ENCODE data around the gene STARD9.
"Not testable (repeated sequence)": the region's sequence is repeated elsewhere in the genome, so short reads cannot be mapped to it uniquely, and the experiment has no call there.

The STARD9 gene
- 22.1 to 39.6 (median 30.2) reads per million in 4 donors for total RNA-seq

DNA sequence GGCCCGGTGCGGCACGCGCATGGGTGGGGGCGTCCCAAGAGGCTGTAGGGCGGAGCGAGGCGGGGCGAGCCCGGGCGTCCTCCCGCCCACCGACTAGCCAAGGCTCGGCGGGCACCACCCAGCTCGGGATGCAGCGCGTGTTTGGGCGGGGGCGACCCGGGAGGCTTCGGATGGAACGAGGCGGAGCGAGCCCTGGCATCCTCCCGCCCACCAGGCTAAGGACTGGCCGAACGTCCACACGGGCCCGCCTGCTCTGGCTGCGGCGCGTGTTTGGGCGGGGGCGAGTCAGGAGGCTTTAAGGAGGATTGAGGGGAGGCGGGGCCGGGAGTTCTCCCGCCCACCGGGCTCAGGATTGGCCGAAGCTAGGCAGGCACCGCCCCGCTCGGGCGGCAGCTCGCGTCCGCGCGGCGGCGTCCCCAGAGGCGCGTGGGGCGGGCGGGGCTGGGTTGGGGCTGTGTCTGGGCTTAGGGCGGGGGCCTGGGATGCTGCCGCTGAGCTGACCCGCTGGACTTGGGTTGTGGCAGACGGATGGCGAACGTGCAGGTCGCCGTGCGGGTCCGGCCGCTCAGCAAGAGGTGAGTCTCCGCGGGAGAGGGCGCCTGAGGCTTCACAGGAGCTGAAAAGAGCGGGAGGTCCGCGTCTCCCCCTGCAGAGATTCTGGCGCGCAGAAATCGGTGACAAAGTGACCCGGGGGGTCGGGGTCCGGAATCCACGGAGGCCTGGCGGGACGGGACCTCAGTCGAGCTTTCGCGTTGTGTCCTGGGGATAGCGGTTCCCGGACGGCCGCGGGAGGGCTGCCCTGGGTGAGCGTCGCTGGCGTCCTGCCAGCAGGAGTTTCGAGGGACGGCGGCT is at the start of gene STARD9:
TSS of gene STARD9 (plus strand) at position 419 of the 852 bp plus-strand sequence. CDS start at position 529, 110 bp downstream.
- DNase-seq, result peak; percentile 86 to 96 (median 90)

DNA sequence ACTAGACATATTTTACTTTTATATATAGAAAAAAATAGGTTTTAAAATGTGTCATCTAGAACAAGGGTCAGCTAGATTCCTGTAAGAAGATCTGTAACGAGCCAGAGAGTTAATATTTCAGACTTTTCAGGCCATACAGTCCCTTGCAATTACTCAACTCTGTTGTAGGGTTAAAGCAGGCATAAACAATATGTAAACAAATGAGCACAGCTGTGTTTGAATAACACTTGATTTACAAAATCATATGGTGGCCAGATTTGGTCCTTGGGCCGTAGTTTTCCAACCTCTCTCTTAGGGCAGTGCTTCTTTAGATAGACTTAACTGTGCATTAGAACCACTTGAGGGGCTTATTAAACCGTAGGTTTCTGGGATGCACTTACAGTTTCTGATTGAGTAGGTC is 46.4 kb upstream of the STARD9 start:
- no peak for DNase-seq

GRCh38 chr15:42533246-42533645 is 42.2 kb upstream of the STARD9 start:
- no peak for DNase-seq

- no peak for DNase-seq
These were observed 30.4 kb upstream of the STARD9 start for GRCh38 chr15:42544853-42545629.

- peak in 1 of 5 donors; percentile 3 for DNase-seq
These were observed 27.5 kb upstream of the STARD9 start for GRCh38 chr15:42547918-42548248.

DNA sequence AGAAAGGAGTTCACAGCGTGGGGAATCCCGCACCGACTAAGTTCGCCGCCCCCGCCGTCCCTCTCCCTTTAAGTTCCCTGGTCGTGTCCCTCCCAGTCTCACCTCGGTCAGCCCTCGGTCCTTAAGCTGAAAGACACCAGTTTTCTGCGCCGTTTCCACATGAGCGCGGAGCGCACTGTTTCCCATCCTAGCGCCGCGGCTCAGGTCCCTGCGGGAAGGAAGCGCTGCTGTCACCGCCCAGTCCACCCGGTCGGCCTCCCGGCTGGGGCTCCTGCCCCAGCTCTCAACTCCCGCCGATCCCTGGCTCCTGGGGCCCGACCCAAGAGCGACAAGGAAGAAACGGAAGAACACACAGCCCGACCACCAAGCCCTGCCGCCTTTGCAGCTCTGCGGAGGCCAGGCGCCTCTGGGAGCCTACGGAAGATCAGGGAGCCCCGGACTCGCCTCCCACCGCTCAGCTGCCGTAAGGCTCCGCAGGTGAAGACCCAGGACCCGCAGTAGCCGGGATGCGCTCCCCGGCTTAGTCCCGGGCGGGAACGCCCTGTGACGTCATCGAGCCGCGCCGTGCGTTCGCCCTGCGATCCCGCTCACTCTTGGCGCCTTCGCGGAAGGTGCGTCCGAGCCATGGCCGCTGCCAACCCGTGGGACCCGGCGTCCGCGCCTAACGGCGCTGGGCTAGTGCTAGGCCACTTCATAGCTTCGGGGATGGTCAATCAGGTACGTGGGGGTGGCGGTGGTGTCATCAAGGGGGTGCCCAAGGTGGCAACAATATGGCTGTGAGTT is 27.0 kb upstream of the STARD9 start, which contains the start of the genes HAUS2 and LRRC57:
TSS of gene HAUS2 (plus strand) at position 590 of the 783 bp plus-strand sequence. CDS start at position 625, 35 bp downstream.
TSS of gene LRRC57 (minus strand) at position 545 of the 783 bp plus-strand sequence. CDS start at position 186, 359 bp downstream.
- peak; percentile 70 to 87 (median 82) for DNase-seq

DNA sequence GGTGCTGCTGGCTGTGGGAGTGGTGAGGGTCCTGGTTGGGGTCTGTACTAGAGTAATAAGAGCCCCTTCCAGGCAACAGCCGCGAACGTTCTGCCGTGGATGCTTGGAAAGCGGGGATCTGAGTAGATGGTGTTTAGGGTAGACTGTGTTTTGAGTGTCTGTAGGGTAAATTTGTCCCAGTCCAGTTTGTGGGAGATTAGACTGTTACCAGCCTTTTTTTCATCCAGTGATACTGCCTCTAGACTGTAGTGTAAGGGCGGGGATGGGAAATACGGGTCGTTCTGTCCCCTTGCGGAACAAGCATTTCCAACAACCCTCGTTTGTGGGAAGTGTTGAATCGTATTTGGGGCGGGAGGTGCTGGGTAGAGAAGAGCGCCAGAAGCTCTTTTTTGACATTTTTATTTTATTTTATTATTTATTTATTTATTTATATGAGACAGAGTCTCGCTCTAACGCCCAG is 26.3 kb upstream of the STARD9 start:
- DNase-seq, result peak in 1 of 5 donors; percentile 7

DNA sequence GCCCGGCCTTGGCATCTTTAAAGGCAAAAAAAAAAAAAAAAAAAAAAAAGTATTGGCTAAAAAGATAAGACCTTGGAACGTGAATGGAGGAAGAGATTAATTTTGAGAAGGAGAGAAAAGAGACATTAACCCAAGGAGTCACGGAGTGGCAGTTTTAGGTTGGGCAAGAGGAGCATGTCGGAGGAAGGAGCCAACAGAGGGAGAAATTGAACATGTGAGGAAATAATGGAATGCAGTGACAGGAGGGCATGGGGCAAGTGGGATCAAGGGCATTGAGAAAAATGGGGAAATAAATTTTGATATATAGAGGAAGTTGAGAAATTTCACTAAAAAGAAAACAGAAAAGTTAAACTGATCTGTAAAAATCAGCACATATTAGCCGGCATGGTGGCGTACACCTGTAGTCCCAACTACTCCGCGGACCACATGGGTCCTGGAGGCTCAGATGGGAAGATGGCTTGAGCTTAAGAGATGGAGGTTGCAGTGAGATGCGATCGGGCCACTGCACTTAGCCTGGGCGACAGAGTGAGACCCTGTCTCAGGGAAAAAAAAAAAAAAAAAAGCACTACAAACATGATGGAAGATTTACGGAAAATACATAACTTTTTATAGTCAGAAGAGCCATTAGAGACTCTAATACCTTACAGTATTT is 25.5 kb upstream of the STARD9 start:
- no peak for DNase-seq

- DNase-seq, result no peak
These were observed 21.9 kb upstream of the STARD9 start for GRCh38 chr15:42553554-42553953.

GRCh38 chr15:42556550-42557207 is 18.7 kb upstream of the STARD9 start:
- DNase-seq, result not testable (repeated sequence)

- DNase-seq, result no peak
These were observed 16.7 kb upstream of the STARD9 start for GRCh38 chr15:42558739-42559138.

GRCh38 chr15:42576040-42576594 is 711 bp downstream of the STARD9 start:
- DNase-seq, result no peak

GRCh38 chr15:42576776-42577175 is 1.4 kb downstream of the STARD9 start:
- DNase-seq, result no peak

GRCh38 chr15:42577514-42578031 is 2.2 kb downstream of the STARD9 start:
- no peak for DNase-seq

DNA sequence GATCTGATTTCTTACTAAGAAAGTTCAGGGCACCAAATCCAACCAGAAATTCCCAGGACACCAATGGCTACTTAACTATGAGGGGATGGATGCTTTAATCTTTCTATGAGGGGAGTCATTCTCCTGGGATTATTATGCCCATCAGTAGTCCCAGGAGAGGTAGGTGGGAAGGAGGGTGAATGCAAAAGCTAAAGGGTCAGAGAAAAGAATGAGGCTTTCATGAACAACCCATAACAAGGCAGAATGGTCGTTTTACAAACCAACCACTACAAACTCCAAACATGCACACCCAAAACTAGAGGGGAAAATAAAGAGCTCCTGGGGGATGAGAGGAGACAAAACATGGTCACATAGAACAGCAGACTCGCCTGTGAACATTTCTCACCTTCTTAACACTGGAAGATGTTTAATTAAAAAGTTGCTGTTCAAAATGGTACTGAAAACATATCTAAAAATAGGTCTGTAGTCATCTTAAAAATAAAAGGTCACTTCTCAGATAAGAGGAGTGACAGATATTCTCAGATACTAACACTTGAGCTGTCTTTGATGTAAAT is 3.7 kb downstream of the STARD9 start:
- DNase-seq, result no peak

DNA sequence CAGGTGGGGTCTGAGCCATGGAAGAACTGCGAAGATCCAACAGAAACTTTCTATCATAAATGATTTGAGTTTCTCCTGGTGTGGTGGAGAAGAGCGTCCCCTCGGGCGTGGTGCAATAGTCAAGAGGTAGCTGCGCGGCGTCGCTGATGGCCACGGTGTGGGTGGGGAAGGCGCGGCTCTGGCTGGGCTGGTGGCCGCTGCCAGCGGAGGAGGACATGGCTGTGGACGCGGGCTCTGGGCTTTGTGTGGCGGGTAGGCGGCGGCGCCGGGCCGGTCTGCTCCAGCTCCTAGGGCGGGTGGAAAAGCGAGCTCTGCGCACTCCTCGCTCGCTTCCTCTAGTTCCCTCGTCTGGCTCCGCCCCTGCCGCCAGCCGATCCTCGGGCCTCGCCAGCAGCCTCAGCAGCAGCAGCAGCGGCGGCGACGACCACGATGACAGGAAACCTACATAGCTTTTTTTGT is 5.9 kb downstream of the STARD9 start:
- peak; percentile 55 to 84 (median 71) for DNase-seq

DNA sequence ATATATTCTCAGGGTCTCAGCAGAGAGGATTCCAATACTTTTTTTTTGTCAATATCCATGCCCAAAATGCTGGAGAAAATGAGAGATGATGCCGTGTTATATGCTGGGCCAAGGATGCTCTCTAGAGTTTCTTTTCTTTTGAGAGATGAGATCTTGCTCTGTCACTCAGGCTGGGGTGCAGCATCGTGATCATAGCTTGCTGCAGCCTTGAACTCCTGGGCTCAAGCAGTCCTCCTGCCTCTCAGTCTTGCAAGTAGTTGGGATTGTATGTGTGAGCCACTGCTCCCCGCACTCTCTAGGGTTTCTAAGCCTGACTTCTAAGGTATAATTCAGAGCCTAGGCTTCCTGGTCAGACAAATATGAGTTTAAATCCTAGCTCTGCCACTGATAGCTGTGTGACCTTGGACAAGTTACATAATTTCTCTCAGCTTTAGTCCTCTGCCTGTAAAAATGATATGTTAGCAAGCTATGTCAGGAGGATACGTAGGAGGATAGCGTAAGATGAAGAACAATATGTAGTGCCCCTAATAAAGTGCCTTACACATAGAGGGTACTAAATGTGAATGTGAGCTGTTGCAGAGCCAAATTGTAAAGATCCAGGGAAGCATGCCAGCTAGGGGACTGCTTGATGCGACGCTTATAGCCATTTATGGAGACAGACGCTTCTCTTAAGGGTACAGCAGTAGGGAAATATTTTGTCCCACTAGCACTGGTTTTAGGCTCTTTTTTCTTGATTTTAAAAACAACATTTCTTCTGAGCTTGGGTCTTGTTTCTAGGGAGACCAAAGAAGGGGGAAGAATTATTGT is 7.4 kb downstream of the STARD9 start:
- no peak for DNase-seq

DNA sequence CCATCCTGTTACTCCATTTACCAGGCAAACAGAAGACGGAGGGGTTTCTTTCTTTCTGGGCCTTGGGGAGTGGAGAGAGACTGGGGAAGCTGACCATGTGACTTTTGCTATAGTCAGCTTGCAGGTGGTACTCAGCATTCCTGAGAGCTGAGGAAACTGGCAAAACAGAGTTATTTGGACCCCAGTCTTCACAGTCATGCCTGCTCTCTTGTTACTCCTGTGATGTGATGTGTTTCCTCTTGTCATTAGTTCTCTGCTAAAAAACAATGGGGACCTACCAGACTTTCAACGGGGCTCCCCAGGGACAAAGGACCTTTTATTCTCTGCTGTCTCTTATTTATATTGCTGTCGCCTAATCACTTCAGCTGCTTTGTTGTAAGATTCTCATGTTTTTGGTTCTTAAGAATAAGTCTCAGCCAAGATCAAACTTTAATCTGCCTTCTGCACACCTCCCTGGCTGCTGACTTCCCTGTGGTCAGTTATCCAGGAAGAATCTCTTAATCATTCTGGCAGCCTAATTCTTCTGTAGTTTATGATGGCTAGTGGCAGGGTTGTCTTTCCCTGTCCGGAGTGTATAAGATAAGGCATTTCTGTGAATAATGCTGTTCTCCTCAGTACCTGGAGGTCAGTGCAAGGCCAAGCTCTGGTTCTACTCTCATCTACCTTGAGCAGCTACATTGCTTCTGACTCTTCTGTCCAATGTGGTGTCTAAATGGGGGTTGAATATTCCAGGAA is 8.8 kb downstream of the STARD9 start:
- no peak for DNase-seq

Measured in T-helper 1 cell (primary cell).